Measurements from ENCODE around the gene ZFR.
"Not testable (repeated sequence)": the region's sequence is repeated elsewhere in the genome, so short reads cannot be mapped to it uniquely, and the experiment has no call there.

The ZFR gene

GRCh38 chr5:32444431-32445286, at the start of gene ZFR:
TSS of gene ZFR (minus strand) at chr5:32444740. CDS start at chr5:32444658, 82 bp downstream.
- peak; percentile 95 for DNase-seq

GRCh38 chr5:32490972-32491557, 46.5 kb upstream of the ZFR start:
- no peak for DNase-seq

GRCh38 chr5:32489791-32490562, 45.4 kb upstream of the ZFR start:
- peak; percentile 83 for DNase-seq

- no peak for DNase-seq
Observed at GRCh38 chr5:32487424-32487823, 42.9 kb upstream of the ZFR start.

- DNase-seq, result no peak
Observed at GRCh38 chr5:32487008-32487407, 42.5 kb upstream of the ZFR start.

- no peak for DNase-seq
Observed at GRCh38 chr5:32482193-32482592, 37.7 kb upstream of the ZFR start.

- DNase-seq, result no peak
Observed at GRCh38 chr5:32479096-32479495, 34.6 kb upstream of the ZFR start.

GRCh38 chr5:32476891-32477290, 32.4 kb upstream of the ZFR start:
- DNase-seq, result no peak

GRCh38 chr5:32475334-32476097, 31.0 kb upstream of the ZFR start:
- DNase-seq, result no peak

- DNase-seq, result no peak
Observed at GRCh38 chr5:32474209-32474854, 29.8 kb upstream of the ZFR start.

GRCh38 chr5:32473072-32473471, 28.5 kb upstream of the ZFR start:
- no peak for DNase-seq

- DNase-seq, result no peak
Observed at GRCh38 chr5:32471784-32472183, 27.2 kb upstream of the ZFR start.

GRCh38 chr5:32465076-32465475, 20.5 kb upstream of the ZFR start:
- DNase-seq, result no peak

GRCh38 chr5:32462618-32463017, 18.1 kb upstream of the ZFR start:
- DNase-seq, result peak; percentile 65

GRCh38 chr5:32461441-32462120, 17.0 kb upstream of the ZFR start:
- no peak for DNase-seq

- no peak for DNase-seq
Observed at GRCh38 chr5:32460702-32461101, 16.2 kb upstream of the ZFR start.

- no peak for DNase-seq
Observed at GRCh38 chr5:32458880-32459495, 14.4 kb upstream of the ZFR start.

- DNase-seq, result no peak
Observed at GRCh38 chr5:32455311-32455710, 10.8 kb upstream of the ZFR start.

- no peak for DNase-seq
Observed at GRCh38 chr5:32454821-32455220, 10.3 kb upstream of the ZFR start.

GRCh38 chr5:32453916-32454315, 9.4 kb upstream of the ZFR start:
- no peak for DNase-seq

- DNase-seq, result not testable (repeated sequence)
Observed at GRCh38 chr5:32452316-32452715, 7.8 kb upstream of the ZFR start.

Data from stimulated activated CD4-positive, alpha-beta T cell treated with anti-CD3 and anti-CD28 coated beads, Interleukin-15, amount 100 ng/mL, for 24 hours (primary cell).